ENCODE data around the gene NAALADL2. TPM values are rescaled to one million over a fixed set of nuclear protein-coding genes. Genes with fewer than 3 reads are reported as not detected.
"Not testable (repeated sequence)": the region's sequence is repeated elsewhere in the genome, so short reads cannot be mapped to it uniquely, and the experiment has no call there.

NAALADL2 gene
- total RNA-seq, 1 donor from 2014 or later = not detected

DNA sequence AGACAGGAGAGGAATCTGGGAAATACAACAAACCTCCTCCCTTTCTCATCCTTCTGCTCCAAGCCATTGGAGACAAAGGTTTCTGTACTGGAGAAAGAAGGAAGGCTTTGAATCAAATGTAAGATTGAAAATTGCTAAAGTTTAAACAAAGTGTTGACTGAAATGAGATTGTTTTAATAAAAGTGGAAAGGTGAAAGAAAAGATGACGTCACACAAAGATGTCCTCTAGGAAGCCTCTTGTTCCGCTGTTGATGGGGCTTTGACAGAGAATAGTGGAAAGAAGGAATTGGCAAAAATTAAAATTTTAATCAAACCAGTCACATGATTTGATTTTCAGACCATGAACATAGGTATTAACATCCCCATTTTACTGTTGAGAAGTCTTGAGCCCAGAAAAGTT is 967.6 kb downstream of the NAALADL2 start:
- intact Hi-C loops (cut with micrococcal nuclease) = no loop called here

DNA sequence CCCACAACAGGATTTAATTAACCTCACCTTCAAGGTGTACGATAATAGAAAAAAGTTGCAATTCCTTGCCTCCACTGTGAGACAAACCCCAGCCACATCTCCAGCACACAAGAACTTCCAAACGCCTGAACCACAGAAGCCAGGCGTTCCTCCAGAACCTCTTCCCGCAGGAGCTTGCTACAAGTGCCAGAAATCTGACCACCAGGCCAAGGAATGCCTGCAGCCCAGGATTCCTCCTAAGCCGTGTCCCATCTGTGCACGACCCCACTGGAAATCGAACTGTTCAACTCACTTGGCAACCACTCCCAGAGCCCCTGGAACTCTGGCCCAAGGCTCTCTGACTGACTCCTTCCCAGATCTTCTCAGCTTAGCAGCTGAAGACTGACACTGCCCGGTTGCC is 970.7 kb downstream of the NAALADL2 start:
- intact Hi-C loops (cut with micrococcal nuclease) = not testable (repeated sequence)

DNA sequence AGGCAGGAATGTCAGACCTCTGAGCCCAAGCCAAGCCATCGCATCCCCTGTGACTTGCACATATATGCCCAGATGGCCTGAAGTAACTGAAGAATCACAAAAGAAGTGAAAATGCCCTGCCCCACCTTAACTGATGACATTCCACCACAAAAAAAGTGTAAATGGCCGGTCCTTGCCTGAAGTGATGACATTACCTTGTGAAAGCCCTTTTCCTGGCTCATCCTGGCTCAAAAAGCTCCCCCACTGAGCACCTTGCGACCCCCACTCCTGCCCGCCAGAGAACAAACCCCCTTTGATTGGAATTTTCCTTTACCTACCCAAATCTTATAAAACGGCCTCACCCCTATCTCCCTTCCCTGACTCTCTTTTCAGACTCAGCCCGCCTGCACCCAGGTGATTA is 976.6 kb downstream of the NAALADL2 start:
- intact Hi-C loops (cut with micrococcal nuclease) = not testable (repeated sequence)

DNA sequence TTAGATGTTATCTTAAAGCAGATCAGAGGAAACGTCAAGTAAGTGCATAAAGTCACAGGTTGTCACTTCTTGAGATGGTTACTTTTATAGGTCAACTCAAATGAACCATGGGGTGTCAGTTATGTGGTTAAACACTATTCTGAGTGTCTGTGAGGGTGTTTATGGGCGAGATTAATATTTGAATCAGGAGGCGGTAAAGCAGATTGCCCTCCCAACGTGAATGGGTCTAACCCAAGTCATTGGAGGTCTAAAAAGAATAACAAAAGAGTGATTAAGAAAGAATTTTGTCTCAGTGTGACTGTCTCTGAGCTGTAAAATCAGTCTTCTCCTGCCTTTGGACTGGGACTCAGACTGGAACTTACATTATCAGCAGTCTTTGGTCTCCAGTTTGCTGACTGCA is 977.5 kb downstream of the NAALADL2 start:
- intact Hi-C loops (cut with micrococcal nuclease) = no loop called here

DNA sequence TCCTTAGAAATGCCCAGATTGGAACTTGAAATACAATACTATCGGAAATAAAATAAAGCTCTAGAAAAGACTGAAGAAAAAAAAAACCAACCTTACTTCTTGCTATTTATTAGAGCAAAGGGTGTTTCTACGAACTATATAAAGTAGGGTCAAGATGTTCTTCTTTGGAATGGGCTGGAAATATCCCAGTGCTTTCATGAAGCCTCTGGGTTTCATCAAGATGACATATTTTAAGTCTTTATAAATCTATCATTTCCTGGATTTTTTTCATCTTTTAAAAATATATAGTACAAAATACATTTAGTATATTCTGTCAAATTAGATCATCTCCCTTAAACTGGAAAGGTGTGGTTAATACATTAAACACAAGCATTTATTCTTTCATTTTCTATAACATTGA is 978.8 kb downstream of the NAALADL2 start:
- intact Hi-C loops (cut with micrococcal nuclease) = no loop called here

DNA sequence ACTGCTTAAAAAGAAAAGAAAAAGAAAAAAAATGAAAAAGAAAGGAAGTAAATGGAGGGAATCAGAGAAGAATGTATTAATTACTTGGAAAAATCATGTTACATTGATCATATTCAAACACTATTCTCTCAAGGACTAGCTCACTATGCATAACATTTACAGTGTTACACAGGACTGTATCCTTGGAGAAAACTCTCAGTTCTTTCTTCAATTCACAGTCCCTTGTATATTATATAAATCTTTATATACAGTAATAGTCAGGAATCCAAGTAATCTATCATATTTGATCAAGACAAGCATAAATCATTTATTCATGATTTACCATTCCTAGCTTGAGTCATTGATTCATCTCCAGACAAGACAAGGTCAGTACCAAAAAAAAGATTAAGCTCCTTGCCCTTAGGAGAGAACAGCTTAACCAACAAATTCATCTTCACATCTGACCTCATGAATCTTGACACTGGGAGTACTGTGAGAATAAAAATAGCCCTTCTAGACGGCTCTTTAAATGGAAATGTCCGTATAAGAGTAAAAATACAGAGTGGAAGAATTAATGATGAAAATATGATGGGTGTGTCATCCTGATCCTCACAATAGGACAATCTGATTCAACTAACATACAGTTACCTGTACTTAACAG is 980.4 kb downstream of the NAALADL2 start:
- intact Hi-C loops (cut with micrococcal nuclease) = no loop called here

DNA sequence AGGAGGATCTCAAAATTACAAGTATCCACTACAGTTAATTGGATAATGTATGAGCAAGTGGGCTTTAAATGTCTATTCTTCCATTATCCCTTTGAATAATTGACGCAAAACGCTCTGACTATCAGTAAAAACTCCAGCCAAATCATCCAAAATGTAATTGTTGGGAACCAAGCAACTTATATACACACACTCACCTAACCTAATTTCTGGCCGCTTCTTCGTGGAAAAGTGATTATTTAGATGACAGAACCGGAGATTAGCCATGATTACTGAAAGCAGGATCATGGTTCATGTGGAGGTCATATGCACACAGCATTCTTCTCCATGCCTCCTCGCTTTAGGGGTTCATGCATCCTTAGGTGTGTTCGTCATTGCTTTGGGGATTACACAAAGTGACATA is 992.4 kb downstream of the NAALADL2 start:
- intact Hi-C loops (cut with micrococcal nuclease) = no loop called here

DNA sequence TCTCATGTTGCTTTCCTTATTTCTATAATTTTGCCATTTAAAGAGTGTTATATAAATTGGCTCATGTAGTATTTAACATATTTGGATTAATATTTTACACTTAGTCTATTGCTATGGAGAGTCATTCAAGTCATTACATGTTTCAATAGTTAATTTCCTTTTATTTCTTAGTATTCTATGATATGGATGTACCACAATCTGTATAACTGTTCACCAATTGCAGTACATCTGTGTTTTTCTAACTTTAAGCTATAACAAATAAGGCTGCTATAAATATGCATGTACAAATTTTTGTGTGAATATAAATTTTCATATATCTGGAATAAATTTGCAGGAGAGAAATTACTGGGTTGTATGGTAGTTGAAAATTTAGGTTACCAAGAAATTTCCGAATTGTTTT is 993.4 kb downstream of the NAALADL2 start:
- intact Hi-C loops (cut with micrococcal nuclease) = no loop called here

DNA sequence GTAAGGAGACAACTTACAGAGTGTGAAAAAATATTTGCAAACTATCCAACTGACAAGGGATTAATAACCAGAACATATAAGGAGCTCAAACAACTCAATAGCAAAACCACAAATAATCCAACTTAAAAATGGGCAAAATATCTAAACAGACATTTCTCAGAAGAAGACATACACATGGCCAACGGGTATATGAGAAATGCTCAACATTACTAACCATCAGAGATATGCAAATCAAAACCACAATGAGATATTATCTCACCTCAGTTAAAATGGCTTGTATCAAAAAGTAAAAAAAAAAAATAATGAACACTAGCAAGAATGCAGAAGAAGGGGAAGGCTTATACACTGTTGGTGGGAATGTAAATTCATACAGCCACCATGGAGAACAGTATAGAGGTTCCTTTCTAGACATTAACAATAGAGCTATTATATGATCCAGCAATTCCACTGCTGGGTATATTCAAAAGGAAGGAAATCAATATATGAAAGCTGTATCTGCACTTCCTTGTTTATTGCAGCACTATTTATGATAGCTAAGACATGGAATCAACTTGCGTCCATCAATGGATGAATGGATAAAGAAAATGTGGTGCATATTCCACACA is 998.6 kb downstream of the NAALADL2 start:
- intact Hi-C loops (cut with micrococcal nuclease) = no loop called here

All from T-helper 2 cell treated with Interferon-gamma antibody and Interleukin-4, amounts not matched to agents 100 ng/mL and 5 ng/mL, for 36 hours (primary cell).